GM12878 (cell line): ENCODE results near the gene KIAA1671.

Experiments used
- HDGF ChIP-seq: fragments of 450-650 bp; IDR thresholded peaks from 2 replicates; pipeline ENCODE4 v1.6.1; 2016; ENCODE audit warnings: antibody characterized with exemption
- POLR2A ChIP-seq: IDR thresholded peaks from 2 replicates; pipeline ENCODE4 v1.6.1; 2011; ENCODE audit warnings: low read depth, mild to moderate bottlenecking, low read length
- POLR2AphosphoS5 ChIP-seq: IDR thresholded peaks from 2 replicates; pipeline ENCODE4 v1.6.1; 2011; ENCODE audit warnings: mild to moderate bottlenecking, low read length, inconsistent platforms
- SMAD1 ChIP-seq: fragments of 450-650 bp; IDR thresholded peaks from 2 replicates; pipeline ENCODE4 v1.6.1; 2018; ENCODE audit warnings: mild to moderate bottlenecking, low read depth; ENCODE audit not compliant: partially characterized antibody
- SP1 ChIP-seq: IDR thresholded peaks from one replicate; pipeline ENCODE4 v1.6.1; 2011; ENCODE audit warnings: low read depth, low read length
- TF ChIP-seq, protein P1 (sequence below): IDR thresholded peaks from 2 replicates; pipeline ENCODE4 v1.6.1; 2011; ENCODE audit warnings: mild to moderate bottlenecking, low read depth, low read length, moderate library complexity; ENCODE audit not compliant: insufficient replicate concordance
- TF ChIP-seq, protein P2 (sequence below), 3 experiments: IDR thresholded peaks in 2 of 3; conservative IDR thresholded peaks in 1 of 3; 2 replicates each; pipeline ENCODE4 v1.5.1; 2011; ENCODE audit warnings: low read depth in 3 of 3, low read length in 3 of 3, mild to moderate bottlenecking in 3 of 3, control low read depth in 2 of 3, moderate library complexity in 2 of 3, inconsistent platforms in 1 of 3, mixed read lengths in 1 of 3; ENCODE audit not compliant: control insufficient read depth in 2 of 3, insufficient read depth in 1 of 3; ENCODE audit errors: extremely low read depth in 1 of 3
- TF ChIP-seq, protein P3 (sequence below): fragments of 150-350 bp; IDR thresholded peaks from 2 replicates; pipeline ENCODE4 v1.6.1; 2016; ENCODE audit warnings: low read depth, low read length
- TF ChIP-seq, protein P4 (sequence below): fragments of 450-650 bp; IDR thresholded peaks from 2 replicates; pipeline ENCODE4 v1.6.1; 2017; ENCODE audit warnings: low read depth, mild to moderate bottlenecking, moderate library complexity

DNA sequence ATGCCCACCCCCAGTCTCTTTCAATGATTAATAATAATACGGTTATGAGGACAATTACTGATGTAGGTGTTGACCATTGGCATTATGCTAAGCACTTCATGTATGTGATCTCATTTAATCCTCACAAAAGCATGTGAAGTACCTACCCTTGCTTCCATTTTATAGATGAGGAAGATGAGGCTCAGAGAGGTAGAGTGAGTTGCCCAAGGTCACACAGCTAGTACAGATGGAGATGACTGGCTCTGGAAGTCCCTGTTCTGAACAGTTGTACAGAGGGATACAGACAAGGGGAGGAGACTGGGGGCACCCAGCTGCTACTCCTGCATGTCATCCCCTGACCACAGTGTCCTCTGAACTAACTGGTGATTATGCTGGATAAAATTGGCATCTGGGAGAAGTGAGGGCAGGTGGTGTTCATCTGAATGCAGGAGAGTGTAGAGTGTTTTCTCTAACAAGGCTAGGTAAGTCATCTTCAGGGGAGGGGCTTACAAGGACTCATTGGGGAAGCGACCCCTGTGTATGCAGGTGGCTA lies 43.2 kb downstream of the KIAA1671 start:
- TF ChIP-seq SP1 (no peak), POLR2A (no peak), POLR2AphosphoS5 (no peak), SMAD1 (no peak), HDGF (no peak)
- TF ChIP-seq, protein P1, sequence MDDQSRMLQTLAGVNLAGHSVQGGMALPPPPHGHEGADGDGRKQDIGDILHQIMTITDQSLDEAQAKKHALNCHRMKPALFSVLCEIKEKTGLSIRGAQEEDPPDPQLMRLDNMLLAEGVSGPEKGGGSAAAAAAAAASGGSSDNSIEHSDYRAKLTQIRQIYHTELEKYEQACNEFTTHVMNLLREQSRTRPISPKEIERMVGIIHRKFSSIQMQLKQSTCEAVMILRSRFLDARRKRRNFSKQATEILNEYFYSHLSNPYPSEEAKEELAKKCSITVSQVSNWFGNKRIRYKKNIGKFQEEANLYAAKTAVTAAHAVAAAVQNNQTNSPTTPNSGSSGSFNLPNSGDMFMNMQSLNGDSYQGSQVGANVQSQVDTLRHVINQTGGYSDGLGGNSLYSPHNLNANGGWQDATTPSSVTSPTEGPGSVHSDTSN = no peak
- TF ChIP-seq, protein P2, sequence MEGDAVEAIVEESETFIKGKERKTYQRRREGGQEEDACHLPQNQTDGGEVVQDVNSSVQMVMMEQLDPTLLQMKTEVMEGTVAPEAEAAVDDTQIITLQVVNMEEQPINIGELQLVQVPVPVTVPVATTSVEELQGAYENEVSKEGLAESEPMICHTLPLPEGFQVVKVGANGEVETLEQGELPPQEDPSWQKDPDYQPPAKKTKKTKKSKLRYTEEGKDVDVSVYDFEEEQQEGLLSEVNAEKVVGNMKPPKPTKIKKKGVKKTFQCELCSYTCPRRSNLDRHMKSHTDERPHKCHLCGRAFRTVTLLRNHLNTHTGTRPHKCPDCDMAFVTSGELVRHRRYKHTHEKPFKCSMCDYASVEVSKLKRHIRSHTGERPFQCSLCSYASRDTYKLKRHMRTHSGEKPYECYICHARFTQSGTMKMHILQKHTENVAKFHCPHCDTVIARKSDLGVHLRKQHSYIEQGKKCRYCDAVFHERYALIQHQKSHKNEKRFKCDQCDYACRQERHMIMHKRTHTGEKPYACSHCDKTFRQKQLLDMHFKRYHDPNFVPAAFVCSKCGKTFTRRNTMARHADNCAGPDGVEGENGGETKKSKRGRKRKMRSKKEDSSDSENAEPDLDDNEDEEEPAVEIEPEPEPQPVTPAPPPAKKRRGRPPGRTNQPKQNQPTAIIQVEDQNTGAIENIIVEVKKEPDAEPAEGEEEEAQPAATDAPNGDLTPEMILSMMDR (IDR thresholded peaks at IDR 0.05 in 2 of 3, conservative IDR thresholded peaks at IDR 0.05 in 1 of 3; ENCODE audit: control insufficient read depth in 2 of 3, extremely low read depth in 1 of 3, insufficient read depth in 1 of 3, low read depth in 3 of 3, low read length in 3 of 3) = no peak
- TF ChIP-seq, protein P3, sequence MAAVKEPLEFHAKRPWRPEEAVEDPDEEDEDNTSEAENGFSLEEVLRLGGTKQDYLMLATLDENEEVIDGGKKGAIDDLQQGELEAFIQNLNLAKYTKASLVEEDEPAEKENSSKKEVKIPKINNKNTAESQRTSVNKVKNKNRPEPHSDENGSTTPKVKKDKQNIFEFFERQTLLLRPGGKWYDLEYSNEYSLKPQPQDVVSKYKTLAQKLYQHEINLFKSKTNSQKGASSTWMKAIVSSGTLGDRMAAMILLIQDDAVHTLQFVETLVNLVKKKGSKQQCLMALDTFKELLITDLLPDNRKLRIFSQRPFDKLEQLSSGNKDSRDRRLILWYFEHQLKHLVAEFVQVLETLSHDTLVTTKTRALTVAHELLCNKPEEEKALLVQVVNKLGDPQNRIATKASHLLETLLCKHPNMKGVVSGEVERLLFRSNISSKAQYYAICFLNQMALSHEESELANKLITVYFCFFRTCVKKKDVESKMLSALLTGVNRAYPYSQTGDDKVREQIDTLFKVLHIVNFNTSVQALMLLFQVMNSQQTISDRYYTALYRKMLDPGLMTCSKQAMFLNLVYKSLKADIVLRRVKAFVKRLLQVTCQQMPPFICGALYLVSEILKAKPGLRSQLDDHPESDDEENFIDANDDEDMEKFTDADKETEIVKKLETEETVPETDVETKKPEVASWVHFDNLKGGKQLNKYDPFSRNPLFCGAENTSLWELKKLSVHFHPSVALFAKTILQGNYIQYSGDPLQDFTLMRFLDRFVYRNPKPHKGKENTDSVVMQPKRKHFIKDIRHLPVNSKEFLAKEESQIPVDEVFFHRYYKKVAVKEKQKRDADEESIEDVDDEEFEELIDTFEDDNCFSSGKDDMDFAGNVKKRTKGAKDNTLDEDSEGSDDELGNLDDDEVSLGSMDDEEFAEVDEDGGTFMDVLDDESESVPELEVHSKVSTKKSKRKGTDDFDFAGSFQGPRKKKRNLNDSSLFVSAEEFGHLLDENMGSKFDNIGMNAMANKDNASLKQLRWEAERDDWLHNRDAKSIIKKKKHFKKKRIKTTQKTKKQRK = no peak
- TF ChIP-seq, protein P4, sequence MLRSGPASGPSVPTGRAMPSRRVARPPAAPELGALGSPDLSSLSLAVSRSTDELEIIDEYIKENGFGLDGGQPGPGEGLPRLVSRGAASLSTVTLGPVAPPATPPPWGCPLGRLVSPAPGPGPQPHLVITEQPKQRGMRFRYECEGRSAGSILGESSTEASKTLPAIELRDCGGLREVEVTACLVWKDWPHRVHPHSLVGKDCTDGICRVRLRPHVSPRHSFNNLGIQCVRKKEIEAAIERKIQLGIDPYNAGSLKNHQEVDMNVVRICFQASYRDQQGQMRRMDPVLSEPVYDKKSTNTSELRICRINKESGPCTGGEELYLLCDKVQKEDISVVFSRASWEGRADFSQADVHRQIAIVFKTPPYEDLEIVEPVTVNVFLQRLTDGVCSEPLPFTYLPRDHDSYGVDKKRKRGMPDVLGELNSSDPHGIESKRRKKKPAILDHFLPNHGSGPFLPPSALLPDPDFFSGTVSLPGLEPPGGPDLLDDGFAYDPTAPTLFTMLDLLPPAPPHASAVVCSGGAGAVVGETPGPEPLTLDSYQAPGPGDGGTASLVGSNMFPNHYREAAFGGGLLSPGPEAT = no peak
